Activated CD8-positive, alpha-beta memory T cell treated with anti-CD3 and anti-CD28 coated beads for 48 hours (primary cell): ENCODE results near the gene TPRX1.
"Not testable (repeated sequence)": the region's sequence is repeated elsewhere in the genome, so short reads cannot be mapped to it uniquely, and the experiment has no call there.

ENCODE experiments used
- DNase-seq, 3 experiments: peaks; one replicate each; pipeline ENCODE4 v3.0.0-alpha.2; 2020; ENCODE audit warnings: low read depth in 2 of 3, low spot score in 2 of 3

The TPRX1 gene

GRCh38 chr19:47804451-47804850 lies at the start of gene TPRX1:
TSS of gene TPRX1 (minus strand) at chr19:47804551. CDS start at chr19:47804539, 12 bp downstream.
- not testable (repeated sequence) for DNase-seq

- no peak for DNase-seq
Measured at GRCh38 chr19:47853003-47853402, 48.7 kb upstream of the TPRX1 start.

GRCh38 chr19:47848823-47849473 lies 44.6 kb upstream of the TPRX1 start:
- peak in 1 of 3 experiments; percentile 13 for DNase-seq

GRCh38 chr19:47848425-47848822 lies 44.1 kb upstream of the TPRX1 start:
- DNase-seq = no peak

GRCh38 chr19:47842941-47843340 lies 38.6 kb upstream of the TPRX1 start:
- no peak for DNase-seq

GRCh38 chr19:47839913-47840312 lies 35.6 kb upstream of the TPRX1 start:
- DNase-seq = no peak

- no peak for DNase-seq
Measured at GRCh38 chr19:47839411-47839810, 35.1 kb upstream of the TPRX1 start.

GRCh38 chr19:47836038-47836437 lies 31.7 kb upstream of the TPRX1 start:
- no peak for DNase-seq

- DNase-seq = no peak
Measured at GRCh38 chr19:47832723-47833122, 28.4 kb upstream of the TPRX1 start.

GRCh38 chr19:47826800-47827199 lies 22.4 kb upstream of the TPRX1 start:
- no peak for DNase-seq

GRCh38 chr19:47824396-47824795 lies 20.0 kb upstream of the TPRX1 start:
- DNase-seq = no peak

- DNase-seq = no peak
Measured at GRCh38 chr19:47821460-47822020, 17.2 kb upstream of the TPRX1 start, which contains the start of gene CRX. TSS of gene CRX (plus strand) at chr19:47821937. CDS start at chr19:47834444, 12,507 bp downstream.

- DNase-seq = no peak
Measured at GRCh38 chr19:47820410-47820809, 16.1 kb upstream of the TPRX1 start.

- no peak for DNase-seq
Measured at GRCh38 chr19:47819858-47820257, 15.5 kb upstream of the TPRX1 start.

- not testable (repeated sequence) for DNase-seq
Measured at GRCh38 chr19:47818221-47818620, 13.9 kb upstream of the TPRX1 start.

- not testable (repeated sequence) for DNase-seq
Measured at GRCh38 chr19:47816270-47816669, 11.9 kb upstream of the TPRX1 start.

- no peak for DNase-seq
Measured at GRCh38 chr19:47813995-47814328, 9.6 kb upstream of the TPRX1 start.

GRCh38 chr19:47813304-47813994 lies 9.1 kb upstream of the TPRX1 start:
- DNase-seq = peak; percentile 46 to 91 (median 87)

GRCh38 chr19:47806435-47806834 lies 2.1 kb upstream of the TPRX1 start:
- DNase-seq = no peak

- DNase-seq = no peak
Measured at GRCh38 chr19:47805313-47805712, 962 bp upstream of the TPRX1 start.

GRCh38 chr19:47803671-47804070 lies 680 bp downstream of the TPRX1 start:
- not testable (repeated sequence) for DNase-seq

GRCh38 chr19:47803148-47803547 lies 1.2 kb downstream of the TPRX1 start:
- DNase-seq = not testable (repeated sequence)
